GM12892 (cell line): ENCODE data around the gene GRIA4.

Experiments
- POLR2A ChIP-seq: IDR thresholded peaks from 2 replicates; pipeline ENCODE4 v1.6.1; 2011; ENCODE audit warnings: low read depth, low read length, control low read depth
- POLR2AphosphoS5 ChIP-seq: IDR thresholded peaks from 2 replicates; pipeline ENCODE4 v1.6.1; 2011; ENCODE audit warnings: low read depth, low read length, control low read depth

- no peak for TF ChIP-seq POLR2A
- no peak for TF ChIP-seq POLR2AphosphoS5
Measured at GRCh38 chr11:105991888-105992287, 382.0 kb downstream of the GRIA4 start.
